Stimulated activated CD8-positive, alpha-beta memory T cell treated with anti-CD3 and anti-CD28 coated beads, Interleukin-12 subunit alpha, Interleukin-12 subunit beta, amount 100 ng/mL, for 24 hours (primary cell): ENCODE results near the gene SUGCT.

ENCODE experiments used
- DNase-seq: peaks from one replicate; pipeline ENCODE4 v3.0.0-alpha.2; 2020; ENCODE audit errors: extremely low read depth

Gene SUGCT

DNA sequence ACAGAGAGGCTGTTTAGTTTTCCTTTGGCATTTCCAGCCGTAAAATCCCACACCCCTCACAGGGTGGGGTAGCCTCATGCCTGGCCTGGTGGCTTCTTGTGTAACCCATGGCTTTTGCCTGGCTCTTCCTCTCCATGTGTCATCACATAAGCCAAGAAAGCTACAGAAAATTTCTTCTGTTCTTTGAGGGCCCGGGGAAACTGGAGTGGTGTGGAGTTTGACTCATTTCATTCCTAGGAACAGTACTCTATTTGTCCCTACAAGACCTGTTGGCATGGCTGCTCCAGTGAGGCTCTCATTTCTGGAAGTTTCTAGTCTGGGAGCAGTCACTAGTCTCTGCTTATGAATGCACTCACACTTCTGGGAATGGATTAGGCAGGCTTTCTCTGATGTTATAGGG lies 523.9 kb downstream of the SUGCT start:
- no peak for DNase-seq

DNA sequence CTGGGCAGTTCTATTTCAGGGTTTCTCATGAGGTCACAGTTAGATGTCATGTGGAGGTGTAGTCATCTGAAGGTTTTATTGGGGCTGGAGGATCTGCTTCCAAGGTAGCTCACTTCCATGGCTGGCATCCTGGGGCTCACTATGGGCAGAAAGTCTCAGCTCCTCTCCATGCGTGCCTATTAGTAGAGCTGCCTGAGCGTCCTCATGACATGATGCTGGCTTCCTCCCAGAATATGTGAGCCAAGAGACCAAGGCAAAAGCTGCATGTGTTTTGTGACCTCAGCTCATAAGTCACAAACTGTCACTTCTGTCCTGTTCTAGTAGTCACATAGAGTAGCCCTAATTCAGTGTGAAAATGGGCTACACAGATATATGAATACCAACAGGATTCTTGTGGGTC lies 524.4 kb downstream of the SUGCT start:
- DNase-seq = no peak

- no peak for DNase-seq
These were observed 538.5 kb downstream of the SUGCT start for GRCh38 chr7:40673285-40673684.

DNA sequence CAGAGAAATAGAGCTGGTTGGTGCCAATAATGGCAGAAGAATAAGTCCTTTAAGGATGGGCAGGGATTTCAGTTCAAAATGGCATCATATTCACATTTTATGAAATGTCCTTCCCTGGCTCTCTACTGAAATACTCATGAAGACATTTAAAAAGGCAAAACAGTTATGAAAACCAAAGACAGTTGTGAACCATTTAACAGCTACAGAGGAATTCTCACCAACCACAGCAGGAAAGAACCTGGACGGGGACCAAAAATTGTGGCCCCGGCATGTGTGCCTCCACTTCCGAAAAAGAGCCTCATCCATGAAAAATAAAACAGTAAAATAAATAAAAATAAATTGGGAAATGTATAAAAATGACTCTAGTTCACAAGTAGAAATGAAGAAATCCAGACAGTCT lies 539.5 kb downstream of the SUGCT start:
- no peak for DNase-seq

GRCh38 chr7:40675741-40676140 lies 540.9 kb downstream of the SUGCT start:
- DNase-seq = no peak

- no peak for DNase-seq
These were observed 541.4 kb downstream of the SUGCT start for GRCh38 chr7:40676221-40676620.

DNA sequence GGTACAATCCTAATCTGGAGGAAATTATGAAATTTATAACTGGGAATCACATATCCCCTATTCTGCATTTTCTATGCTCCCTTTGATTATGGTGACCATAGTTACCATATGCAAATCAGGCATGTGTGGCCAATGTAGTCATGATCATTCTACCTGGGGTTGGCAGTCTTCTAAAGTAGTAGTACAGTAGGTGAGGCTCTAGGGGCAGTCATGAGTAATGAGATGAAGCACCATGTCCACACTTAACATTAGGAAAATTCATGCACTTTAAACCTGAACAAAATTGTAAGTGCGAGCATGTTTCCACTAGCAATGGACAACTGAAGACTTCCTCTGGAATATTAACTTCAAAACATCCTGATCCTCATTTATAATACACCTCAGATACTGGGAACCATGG lies 545.9 kb downstream of the SUGCT start:
- no peak for DNase-seq

DNA sequence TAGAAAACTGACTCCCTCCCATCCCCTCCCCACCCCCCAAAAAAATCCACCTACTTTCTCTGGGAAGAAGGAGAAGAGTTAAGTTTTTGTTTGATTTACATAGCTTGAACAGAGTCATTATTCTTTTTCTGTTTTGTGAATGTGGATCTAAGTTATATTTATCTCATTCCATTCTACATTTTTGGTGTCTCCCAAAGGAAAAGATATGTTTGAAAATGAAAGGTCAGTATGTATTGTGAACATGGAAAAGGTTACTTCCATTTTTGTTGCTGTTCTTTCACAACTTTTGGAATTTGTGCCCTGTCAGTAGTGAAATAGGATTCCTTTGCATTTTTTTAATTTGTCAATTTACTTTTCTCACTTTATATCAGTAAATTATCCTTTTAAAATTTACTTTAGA lies 547.9 kb downstream of the SUGCT start:
- no peak for DNase-seq

- no peak for DNase-seq
These were observed 559.4 kb downstream of the SUGCT start for GRCh38 chr7:40694026-40694809.

GRCh38 chr7:40694991-40695390 lies 560.2 kb downstream of the SUGCT start:
- no peak for DNase-seq

DNA sequence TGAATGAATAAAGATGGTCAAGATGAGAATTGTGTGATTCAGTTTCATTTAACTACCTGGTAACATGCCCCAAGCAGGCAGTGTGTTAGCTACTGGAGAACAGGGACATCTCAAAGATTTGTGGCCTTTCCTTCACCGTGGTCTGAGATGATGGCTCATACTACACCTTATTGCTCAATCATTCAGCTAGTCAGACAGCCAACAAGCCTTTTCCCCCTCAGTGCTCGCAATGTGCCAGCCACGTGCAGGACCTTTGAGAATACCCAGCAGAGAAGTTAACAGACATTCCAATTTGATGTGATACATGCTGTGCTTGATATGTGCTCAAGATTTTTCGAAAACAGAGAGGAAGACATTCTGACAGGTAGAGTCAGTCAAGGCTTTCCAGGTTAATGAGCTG lies 562.8 kb downstream of the SUGCT start:
- DNase-seq = no peak

GRCh38 chr7:40698214-40698920 lies 563.6 kb downstream of the SUGCT start:
- DNase-seq = no peak

DNA sequence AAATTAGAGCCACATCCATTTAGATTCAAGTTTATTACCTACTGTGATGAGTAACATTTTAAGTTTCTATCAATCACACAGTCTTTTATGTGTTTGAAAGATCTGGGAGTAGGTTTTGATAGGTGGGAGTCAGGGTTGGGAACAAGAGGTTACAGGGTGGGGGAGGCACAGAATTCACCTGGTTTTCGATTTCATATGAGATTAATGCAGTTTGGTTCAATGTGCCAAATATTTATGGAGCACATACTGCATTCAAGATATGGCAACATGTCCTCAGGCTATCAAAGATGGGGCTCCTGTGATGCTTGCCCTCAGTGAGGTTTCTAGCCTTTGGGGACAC lies 564.1 kb downstream of the SUGCT start:
- DNase-seq = no peak

- no peak for DNase-seq
These were observed 566.0 kb downstream of the SUGCT start for GRCh38 chr7:40700653-40701421.

DNA sequence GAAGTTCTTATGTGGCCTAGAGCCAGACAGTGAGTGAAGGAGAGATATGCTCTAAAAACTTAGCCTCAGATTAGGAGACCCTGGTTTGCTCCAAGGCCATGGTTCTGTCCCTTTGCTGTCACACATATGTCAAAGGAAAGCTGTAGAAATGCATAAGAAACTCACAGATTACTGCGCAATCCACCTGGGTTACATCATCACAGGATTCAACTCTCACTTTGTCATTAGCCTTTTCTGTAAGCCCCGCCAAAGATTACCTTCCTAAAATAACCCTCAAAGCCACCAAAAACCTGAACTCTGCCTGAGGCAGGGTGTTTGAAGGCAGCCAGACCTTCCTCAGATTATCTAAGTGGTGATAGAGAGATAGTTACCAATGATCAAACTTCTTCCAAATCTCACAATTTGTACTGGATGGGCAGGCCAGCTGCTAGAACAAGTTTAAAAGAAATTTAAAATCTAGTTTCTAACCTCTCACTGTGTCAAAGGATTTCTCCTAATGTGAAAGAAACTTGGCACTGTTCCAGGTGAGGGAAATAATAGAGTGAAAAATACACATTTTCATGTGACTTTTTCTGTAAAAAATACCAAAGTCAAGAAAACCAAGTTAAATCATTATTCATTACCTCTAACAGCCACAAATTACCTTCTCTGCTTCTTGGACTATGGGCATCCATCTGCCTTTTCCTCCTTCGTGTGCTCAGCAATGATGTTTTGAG lies 567.2 kb downstream of the SUGCT start:
- no peak for DNase-seq

DNA sequence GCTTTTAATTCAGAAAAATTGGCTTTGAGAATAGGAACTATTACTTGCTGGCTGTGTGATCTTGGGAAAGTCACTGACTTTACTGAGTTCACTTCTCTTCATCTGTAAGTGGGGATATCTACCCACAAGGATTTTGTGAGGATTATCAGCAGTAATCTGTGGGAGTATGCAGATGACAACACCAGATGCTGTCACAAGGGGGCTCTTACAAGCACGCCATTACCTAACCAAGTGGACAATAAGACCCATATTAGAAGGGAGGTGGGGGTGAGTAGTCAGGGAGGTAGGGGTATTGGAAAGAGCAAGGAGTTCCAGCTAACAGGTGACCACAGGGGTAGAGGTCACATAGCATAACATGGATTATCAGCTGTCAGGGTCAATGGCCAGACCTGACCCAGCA lies 569.4 kb downstream of the SUGCT start:
- DNase-seq = no peak

GRCh38 chr7:40706829-40707228 lies 572.0 kb downstream of the SUGCT start:
- no peak for DNase-seq

- DNase-seq = no peak
These were observed 574.5 kb downstream of the SUGCT start for GRCh38 chr7:40709062-40709964.

GRCh38 chr7:40711706-40712105 lies 576.9 kb downstream of the SUGCT start:
- DNase-seq = no peak

- DNase-seq = no peak
These were observed 579.7 kb downstream of the SUGCT start for GRCh38 chr7:40714363-40715052.

GRCh38 chr7:40715053-40715430 lies 580.2 kb downstream of the SUGCT start:
- no peak for DNase-seq
